Caki2 (cell line): ENCODE data around the gene DDX42. TPM values are rescaled to one million over a fixed set of nuclear protein-coding genes. Genes with fewer than 3 reads are reported as not detected.
"Not testable (repeated sequence)": the region's sequence is repeated elsewhere in the genome, so short reads cannot be mapped to it uniquely, and the experiment has no call there.

Source experiments
- DNase-seq: peaks from one replicate; pipeline ENCODE4 v3.0.0-alpha.2; 2015; ENCODE audit warnings: low read depth
- in situ Hi-C: cut with HindIII; loops from 2 replicates; pipeline ENCODE4 v1.10.0; 2016; ENCODE audit warnings: low sequenced_read_pairs, low pct_unique_long_range_greater_than_20kb, mixed read lengths
- total RNA-seq: library from RNA; depleted of rRNA; stranded (reverse); fragments of >200 nt; shearing (Covaris generic); gene quantifications from 2 replicates; pipeline ENCODE4 v1.2.3, GENCODE V29; 2014; ENCODE audit warnings: low replicate concordance; rRNA removed

The DDX42 gene
- total RNA-seq, 1 experiment from 2014 or later, result 18.5 TPM

- in situ Hi-C loops, result no loop called here
- DNase-seq, result no peak
These were observed 70.1 kb downstream of the DDX42 start for GRCh38 chr17:63843910-63844677.

GRCh38 chr17:63845509-63845908, 71.5 kb downstream of the DDX42 start:
- no peak for DNase-seq
- in situ Hi-C loops, result no loop called here

GRCh38 chr17:63847525-63848249, 73.7 kb downstream of the DDX42 start:
- in situ Hi-C loops, result no loop called here
- DNase-seq, result no peak

- in situ Hi-C loops, result no loop called here
- DNase-seq, result peak; percentile 91
These were observed 75.1 kb downstream of the DDX42 start for GRCh38 chr17:63848834-63849689.

- DNase-seq, result no peak
- in situ Hi-C loops, result no loop called here
These were observed 76.4 kb downstream of the DDX42 start for GRCh38 chr17:63850401-63850800.

- in situ Hi-C loops, result no loop called here
- DNase-seq, result no peak
These were observed 79.3 kb downstream of the DDX42 start for GRCh38 chr17:63853260-63853659.

- in situ Hi-C loops, result no loop called here
- no peak for DNase-seq
These were observed 80.7 kb downstream of the DDX42 start for GRCh38 chr17:63854709-63855108.

- no peak for DNase-seq
These were observed 81.2 kb downstream of the DDX42 start for GRCh38 chr17:63855185-63855584.

GRCh38 chr17:63856425-63856824, 82.5 kb downstream of the DDX42 start:
- in situ Hi-C loops, result not testable (repeated sequence)

More at GRCh38 chr17:63855185-63855584, 81.2 kb downstream of the DDX42 start:
- in situ Hi-C loops, result no loop called here

GRCh38 chr17:63859257-63859656, 85.3 kb downstream of the DDX42 start:
- in situ Hi-C loops, result no loop called here
- no peak for DNase-seq

More at GRCh38 chr17:63856425-63856824, 82.5 kb downstream of the DDX42 start:
- DNase-seq, result not testable (repeated sequence)

GRCh38 chr17:63866625-63867024, 92.7 kb downstream of the DDX42 start:
- in situ Hi-C loops, DNase-seq: not testable (repeated sequence)

Other genes with a start within 250 kb of the DDX42 start
- 9.8 and 14.8 TPM in 2 replicates for gene DCAF7, start 223.7 kb upstream of the DDX42 start, total RNA-seq
- gene TACO1, start 173.3 kb upstream of the DDX42 start, total RNA-seq, result 43.0 and 55.4 TPM in 2 replicates
- gene MAP3K3, start 151.8 kb upstream of the DDX42 start, total RNA-seq, result 14.5 and 16.7 TPM in 2 replicates
- gene LIMD2, start 74.0 kb upstream of the DDX42 start, total RNA-seq, result 5.5 and 6.7 TPM in 2 replicates
- gene STRADA, start 32.4 kb upstream of the DDX42 start, total RNA-seq, result 14.7 and 17.5 TPM in 2 replicates
- gene CCDC47, start 573 bp upstream of the DDX42 start, total RNA-seq, result 35.5 and 37.9 TPM in 2 replicates
- gene PSMC5, start 53.3 kb downstream of the DDX42 start, total RNA-seq, result 108 and 120 TPM in 2 replicates
- 49.4 and 83.9 TPM in 2 replicates for gene FTSJ3, start 53.5 kb downstream of the DDX42 start, total RNA-seq
- gene SMARCD2, start 68.5 kb downstream of the DDX42 start, total RNA-seq, result 125 and 162 TPM in 2 replicates
- not detected in 2 replicates for gene CSH2, start 99.5 kb downstream of the DDX42 start, total RNA-seq
- gene GH2, start 107.8 kb downstream of the DDX42 start, total RNA-seq, result not detected in 2 replicates
- not detected in 2 replicates for gene CSH1, start 122.4 kb downstream of the DDX42 start, total RNA-seq
- gene CSHL1, start 137.1 kb downstream of the DDX42 start, total RNA-seq, result not detected in 2 replicates
- not detected in 2 replicates for gene GH1, start 144.7 kb downstream of the DDX42 start, total RNA-seq
- not detected in 2 replicates for gene CD79B, start 158.2 kb downstream of the DDX42 start, total RNA-seq
- gene SCN4A, start 198.7 kb downstream of the DDX42 start, total RNA-seq, result 0.37 and 0.38 TPM in 2 replicates
- 1.1 and 3.9 TPM in 2 replicates for gene PRR29, start 224.2 kb downstream of the DDX42 start, total RNA-seq
- not detected in 2 replicates for gene ICAM2, start 246.5 kb downstream of the DDX42 start, total RNA-seq